GM12865 (cell line): ENCODE measurements around the gene SGTA.

Experiments used
- DNase-seq: peaks from one replicate; pipeline ENCODE4 v3.0.0; 2010; ENCODE audit warnings: low read depth
- H3K4me3 ChIP-seq: 2 replicates; pipeline ENCODE4 v1.5.1; 2011; ENCODE audit warnings: mild to moderate bottlenecking, low read depth, low read length, control low read depth
- TF ChIP-seq, protein P1 (sequence below): IDR thresholded peaks from 2 replicates; pipeline ENCODE4 v1.5.1; 2011; ENCODE audit warnings: low read length, control low read depth, low read depth, inconsistent platforms; ENCODE audit not compliant: insufficient read depth; ENCODE audit errors: missing control alignments

The SGTA gene

GRCh38 chr19:2809387-2810140, 26.5 kb upstream of the SGTA start:
- H3K4me3 ChIP-seq, result no peak overlapping the region
- TF ChIP-seq, protein P1, sequence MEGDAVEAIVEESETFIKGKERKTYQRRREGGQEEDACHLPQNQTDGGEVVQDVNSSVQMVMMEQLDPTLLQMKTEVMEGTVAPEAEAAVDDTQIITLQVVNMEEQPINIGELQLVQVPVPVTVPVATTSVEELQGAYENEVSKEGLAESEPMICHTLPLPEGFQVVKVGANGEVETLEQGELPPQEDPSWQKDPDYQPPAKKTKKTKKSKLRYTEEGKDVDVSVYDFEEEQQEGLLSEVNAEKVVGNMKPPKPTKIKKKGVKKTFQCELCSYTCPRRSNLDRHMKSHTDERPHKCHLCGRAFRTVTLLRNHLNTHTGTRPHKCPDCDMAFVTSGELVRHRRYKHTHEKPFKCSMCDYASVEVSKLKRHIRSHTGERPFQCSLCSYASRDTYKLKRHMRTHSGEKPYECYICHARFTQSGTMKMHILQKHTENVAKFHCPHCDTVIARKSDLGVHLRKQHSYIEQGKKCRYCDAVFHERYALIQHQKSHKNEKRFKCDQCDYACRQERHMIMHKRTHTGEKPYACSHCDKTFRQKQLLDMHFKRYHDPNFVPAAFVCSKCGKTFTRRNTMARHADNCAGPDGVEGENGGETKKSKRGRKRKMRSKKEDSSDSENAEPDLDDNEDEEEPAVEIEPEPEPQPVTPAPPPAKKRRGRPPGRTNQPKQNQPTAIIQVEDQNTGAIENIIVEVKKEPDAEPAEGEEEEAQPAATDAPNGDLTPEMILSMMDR, result no peak
- no peak for DNase-seq

DNA sequence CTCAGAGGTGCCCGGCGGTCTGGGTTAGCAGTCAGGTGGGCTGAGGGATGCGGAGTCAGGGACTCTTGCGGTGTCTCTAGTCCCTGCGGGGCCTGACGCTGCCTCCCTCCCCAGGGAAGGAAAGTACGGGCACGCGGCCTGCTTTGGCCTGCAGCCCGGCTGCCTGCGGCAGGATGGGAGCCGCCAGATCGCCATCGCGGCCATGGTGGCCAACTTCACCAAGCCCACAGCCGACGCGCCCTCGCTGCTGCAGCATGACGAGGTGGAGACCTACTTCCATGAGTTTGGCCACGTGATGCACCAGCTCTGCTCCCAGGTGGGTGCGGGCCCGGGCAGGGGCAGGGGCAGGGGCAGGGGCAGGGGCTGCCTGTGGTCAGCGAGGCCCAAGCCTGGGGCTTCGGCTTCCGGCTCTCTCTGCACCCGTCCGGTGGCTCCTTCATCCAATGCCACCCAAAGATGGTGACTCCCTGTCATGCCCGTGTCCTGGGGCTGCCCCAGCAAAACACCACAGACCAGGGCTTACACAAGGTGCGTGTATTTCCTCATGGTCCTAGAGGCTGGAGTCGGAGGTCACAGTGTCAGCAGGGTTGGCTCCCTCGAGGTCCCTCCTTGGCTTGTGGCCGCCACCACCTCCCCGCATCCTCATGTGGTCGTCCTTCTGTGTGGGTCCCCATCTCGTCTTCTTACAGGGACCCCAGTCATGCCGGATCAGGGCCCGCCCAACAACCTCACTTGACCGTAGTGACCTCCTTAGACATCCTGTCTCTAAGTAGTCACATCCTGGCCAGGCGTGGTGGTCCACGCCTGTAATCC, 25.3 kb upstream of the SGTA start:
- TF ChIP-seq, protein P1, result no peak
- no peak for DNase-seq
- no peak overlapping the region for H3K4me3 ChIP-seq

DNA sequence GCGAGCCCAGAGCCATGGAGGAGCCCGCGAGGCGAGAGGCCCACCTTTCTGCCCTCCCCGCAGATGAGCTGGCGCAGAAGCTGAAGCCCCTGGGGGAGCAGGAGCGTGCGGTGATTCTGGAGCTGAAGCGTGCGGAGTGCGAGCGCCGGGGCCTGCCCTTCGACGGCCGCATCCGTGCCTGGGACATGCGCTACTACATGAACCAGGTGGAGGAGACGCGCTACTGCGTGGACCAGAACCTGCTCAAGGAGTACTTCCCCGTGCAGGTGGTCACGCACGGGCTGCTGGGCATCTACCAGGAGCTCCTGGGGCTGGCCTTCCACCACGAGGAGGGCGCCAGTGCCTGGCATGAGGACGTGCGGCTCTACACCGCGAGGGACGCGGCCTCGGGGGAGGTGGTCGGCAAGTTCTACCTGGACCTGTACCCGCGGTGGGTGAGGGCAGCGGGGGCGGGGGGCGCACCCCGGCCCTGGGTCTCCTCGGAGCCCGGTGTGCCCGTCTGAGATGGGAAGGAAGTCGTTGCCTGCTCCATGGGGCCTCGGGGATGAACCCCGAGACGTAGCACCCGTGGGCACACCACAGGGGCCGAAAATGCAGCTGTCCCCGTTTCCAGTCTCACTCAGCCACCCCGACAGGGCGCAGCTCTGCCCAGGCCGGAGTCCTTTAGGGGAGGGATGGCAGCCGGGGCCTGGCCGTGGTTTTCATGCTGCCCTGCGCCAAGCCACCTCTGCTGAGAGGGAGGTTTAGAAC, 24.5 kb upstream of the SGTA start:
- no peak for DNase-seq
- H3K4me3 ChIP-seq, result no peak overlapping the region
- TF ChIP-seq, protein P1, result no peak

DNA sequence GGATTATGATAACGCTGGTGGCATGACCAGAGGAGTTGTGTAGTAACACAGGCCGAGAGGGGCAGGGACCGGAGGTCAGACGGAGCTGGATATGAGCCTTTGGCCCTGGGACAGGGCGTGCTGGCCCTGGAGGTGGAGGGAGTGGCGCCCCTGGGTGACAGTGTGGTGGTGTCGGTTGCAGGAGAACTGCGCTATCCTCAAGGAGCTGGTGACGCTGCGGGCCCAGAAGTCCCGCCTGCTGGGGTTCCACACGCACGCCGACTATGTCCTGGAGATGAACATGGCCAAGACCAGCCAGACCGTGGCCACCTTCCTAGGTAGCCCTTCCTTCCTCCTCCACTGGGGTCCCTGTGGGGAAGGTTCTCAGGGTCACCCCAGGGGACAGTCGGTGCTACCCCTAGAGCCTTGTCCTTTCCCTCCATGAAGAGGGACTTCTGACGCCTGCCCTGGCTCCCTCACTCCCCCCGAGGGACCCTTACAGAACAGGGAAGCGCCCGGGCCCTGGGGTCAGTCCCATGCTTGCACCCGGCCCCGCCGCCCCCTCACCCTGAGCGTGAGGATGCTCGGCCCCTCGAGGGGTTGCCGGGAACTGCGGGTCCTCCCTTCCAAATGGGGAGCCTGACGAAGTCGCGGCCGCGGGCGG, 23.8 kb upstream of the SGTA start:
- TF ChIP-seq, protein P1, result no peak
- no peak for DNase-seq
- no peak overlapping the region for H3K4me3 ChIP-seq

- no peak for DNase-seq
- TF ChIP-seq, protein P1, result no peak
- no peak overlapping the region for H3K4me3 ChIP-seq
These were observed 23.0 kb upstream of the SGTA start for GRCh38 chr19:2805991-2806649.
